Memory B cell (primary cell): Measurements from ENCODE around the gene C11orf91.
"Not testable (repeated sequence)": the region's sequence is repeated elsewhere in the genome, so short reads cannot be mapped to it uniquely, and the experiment has no call there.

Experiments
- ATAC-seq: fragments of 150-1000 bp; cut with Tn5 transposase; 2 replicates; pipeline ENCODE4 v1.10.0; 2021; ENCODE audit warnings: low read depth, mild to moderate bottlenecking, moderate library complexity
- DNase-seq, 2 donors: peaks; one replicate each; pipeline ENCODE4 v3.0.0; 2022; ENCODE audit warnings: low spot score in 2 of 2
- H3K27ac Mint-ChIP-seq: one replicate; pipeline ENCODE4 v1.8.0; 2022; ENCODE audit warnings: mild to moderate bottlenecking, moderate library complexity, mixed read lengths
- H3K27me3 Mint-ChIP-seq: one replicate; pipeline ENCODE4 v1.8.0; 2022; ENCODE audit warnings: mixed read lengths
- H3K36me3 Mint-ChIP-seq: one replicate; pipeline ENCODE4 v1.8.0; 2022; ENCODE audit warnings: mild to moderate bottlenecking, mixed read lengths
- H3K4me1 Mint-ChIP-seq: one replicate; pipeline ENCODE4 v1.8.0; 2022; ENCODE audit warnings: mixed read lengths
- H3K4me3 Mint-ChIP-seq: one replicate; pipeline ENCODE4 v1.8.0; 2022; ENCODE audit warnings: mild to moderate bottlenecking, moderate library complexity, mixed read lengths
- H3K9me3 Mint-ChIP-seq: one replicate; pipeline ENCODE4 v1.8.0; 2022; ENCODE audit warnings: mixed read lengths

C11orf91 gene

DNA sequence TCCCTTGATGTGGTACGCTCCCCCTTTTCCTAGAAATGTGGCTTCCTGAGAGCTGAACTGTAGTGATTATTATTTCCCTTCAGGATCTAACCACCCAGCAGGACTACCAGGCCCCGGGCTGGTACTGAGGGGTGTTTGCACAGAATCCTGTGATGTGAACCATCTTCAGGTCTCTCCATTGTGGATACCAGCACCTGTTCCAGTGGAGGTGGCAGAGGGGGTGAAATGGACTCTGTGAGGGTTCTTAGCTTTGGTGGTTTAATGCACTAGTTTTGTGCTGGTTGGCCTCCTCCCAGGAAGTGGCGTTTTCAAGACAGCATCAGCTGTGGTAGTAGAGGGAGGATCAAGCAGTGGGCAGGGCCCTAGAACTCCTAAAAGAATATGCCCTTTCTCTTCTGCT lies 18.6 kb downstream of the C11orf91 start:
- Mint-ChIP-seq H3K9me3 (peaks cover 5% of the 10 kb centered on the region), H3K27me3 (peaks cover 12% of the 10 kb centered on the region), H3K36me3 (no peaks in the 10 kb centered on the region), H3K4me1 (no peaks in the 10 kb centered on the region), H3K4me3 (no peak overlapping the region), H3K27ac (no peak overlapping the region)
- ATAC-seq (no peak), DNase-seq (no peak)

DNA sequence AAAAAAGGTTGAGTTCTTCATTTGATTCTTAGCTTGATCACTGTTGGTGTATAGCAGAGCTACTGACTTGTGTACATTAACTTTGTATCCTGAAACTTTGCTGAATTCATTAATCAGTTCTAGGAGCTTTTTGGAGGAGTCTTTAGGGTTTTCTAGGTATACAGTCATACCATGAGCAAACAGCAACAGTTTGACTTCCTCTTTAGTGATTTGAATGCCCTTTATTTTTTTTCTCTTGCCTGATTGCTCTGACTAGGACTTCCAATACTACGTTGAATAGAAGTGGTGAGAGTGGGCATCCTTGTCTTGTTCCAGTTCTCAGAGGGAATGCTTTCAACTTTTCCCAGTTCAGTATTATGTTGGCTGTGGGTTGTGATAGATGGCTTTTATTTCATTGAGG lies 22.0 kb downstream of the C11orf91 start:
- not testable (repeated sequence) for H3K27ac Mint-ChIP-seq, H3K36me3 Mint-ChIP-seq, H3K4me3 Mint-ChIP-seq, H3K4me1 Mint-ChIP-seq, DNase-seq, H3K27me3 Mint-ChIP-seq, H3K9me3 Mint-ChIP-seq, ATAC-seq

GRCh38 chr11:33674035-33674814 lies 26.4 kb downstream of the C11orf91 start:
- H3K36me3 Mint-ChIP-seq, result no peaks in the 10 kb centered on the region
- no peak overlapping the region for H3K27ac Mint-ChIP-seq
- H3K9me3 Mint-ChIP-seq, result peaks cover 5% of the 10 kb centered on the region
- H3K27me3 Mint-ChIP-seq, result no peaks in the 10 kb centered on the region
- no peak overlapping the region for H3K4me3 Mint-ChIP-seq
- H3K4me1 Mint-ChIP-seq, result no peaks in the 10 kb centered on the region
- ATAC-seq (no peak), DNase-seq (no peak)

DNA sequence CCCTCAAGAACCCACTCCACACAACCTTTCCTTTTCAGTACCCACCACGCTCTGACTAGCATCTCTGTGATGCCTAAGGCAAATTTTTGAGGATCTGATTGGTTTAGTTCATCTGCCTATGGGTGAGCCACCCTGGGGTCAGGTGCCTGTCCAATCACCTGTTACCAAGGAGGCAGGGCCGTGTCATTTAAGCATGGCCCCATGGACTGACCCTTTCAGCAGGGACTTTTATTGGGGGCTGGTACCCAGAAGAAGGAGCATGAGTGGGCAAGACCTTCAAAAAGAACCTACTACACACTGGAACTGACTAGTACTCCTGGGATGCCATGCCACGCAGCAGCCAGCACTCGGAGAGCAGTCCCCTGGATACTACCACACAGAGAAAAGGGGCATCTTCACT lies 28.4 kb downstream of the C11orf91 start:
- H3K4me3 Mint-ChIP-seq, result no peak overlapping the region

DNA sequence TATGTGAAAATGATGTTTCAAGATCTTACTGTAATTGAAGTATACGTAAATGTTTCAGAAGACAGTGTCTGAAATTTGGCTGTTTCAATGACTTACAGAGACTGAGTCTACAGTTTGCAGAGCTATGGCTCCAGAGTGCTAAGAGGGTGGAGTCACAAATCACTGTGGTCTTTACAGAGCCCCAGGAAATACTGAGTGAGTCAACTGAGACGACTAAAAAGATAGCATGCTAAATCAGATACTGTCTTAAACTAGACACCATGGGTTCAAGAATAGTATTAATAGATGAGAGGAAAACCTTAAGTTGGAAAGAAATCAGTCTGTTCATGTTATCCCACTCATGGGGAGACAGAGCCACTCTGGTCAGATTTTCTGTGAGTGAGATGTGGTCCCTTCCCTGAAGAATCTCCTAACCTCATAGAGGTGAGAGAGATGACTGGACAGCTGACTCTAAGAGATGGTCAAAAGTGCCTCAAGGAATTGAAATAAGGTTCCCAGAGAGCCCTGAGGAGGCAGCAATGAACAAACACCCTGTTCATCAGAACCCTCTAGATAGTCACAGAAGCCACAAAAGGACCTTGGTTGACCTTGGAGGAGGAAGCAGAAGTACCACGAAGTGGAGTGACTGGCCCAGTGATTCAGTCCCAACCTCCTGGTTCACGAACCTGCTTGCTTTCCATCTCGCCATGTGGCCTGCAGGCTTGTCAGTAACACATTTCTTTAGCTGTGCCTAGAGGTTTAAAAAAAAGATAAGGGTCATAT lies 30.2 kb downstream of the C11orf91 start:
- Mint-ChIP-seq H3K27me3 (peaks cover 6% of the 10 kb centered on the region), H3K4me1 (no peaks in the 10 kb centered on the region), H3K4me3 (no peak overlapping the region), H3K27ac (no peak overlapping the region), H3K9me3 (no peaks in the 10 kb centered on the region), H3K36me3 (no peaks in the 10 kb centered on the region)
- ATAC-seq (no peak), DNase-seq (no peak)

More for the DNA sequence above, 28.4 kb downstream of the C11orf91 start:
- Mint-ChIP-seq H3K27me3 (peaks cover 3% of the 10 kb centered on the region), H3K9me3 (peaks cover 1% of the 10 kb centered on the region), H3K36me3 (no peaks in the 10 kb centered on the region), H3K4me1 (no peaks in the 10 kb centered on the region), H3K27ac (no peak overlapping the region)
- no peak for DNase-seq
- no peak for ATAC-seq

DNA sequence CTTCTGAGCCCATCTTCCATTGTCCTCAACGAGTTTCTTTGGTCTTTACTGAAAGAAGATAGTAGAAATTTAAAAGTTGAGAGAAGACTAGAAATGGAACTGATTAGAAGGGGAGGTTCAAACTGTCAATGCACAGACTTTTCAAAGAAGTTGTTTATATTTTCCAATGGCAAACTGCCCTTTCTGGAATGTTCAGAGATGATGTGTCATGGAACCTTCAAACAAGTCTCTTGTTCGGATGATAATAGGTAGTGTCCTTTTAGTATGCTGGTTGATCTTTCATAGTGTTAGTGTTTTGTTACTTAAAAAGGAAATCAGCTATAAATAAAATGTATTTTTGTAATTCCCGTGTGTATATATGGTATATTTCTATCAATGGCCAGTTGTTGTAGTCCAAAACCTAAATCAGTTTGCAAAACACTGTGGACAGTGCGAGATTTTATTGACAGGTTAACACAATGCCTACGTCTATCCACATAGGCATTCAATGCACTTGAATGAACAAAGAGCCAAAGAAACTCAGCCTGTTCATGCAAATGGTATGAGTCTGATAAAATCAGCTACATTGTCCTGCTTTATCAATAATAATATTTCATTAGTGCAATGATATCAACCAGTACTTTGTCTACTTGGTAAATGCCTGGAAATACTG lies 30.9 kb downstream of the C11orf91 start:
- no peaks in the 10 kb centered on the region for H3K36me3 Mint-ChIP-seq
- no peaks in the 10 kb centered on the region for H3K4me1 Mint-ChIP-seq
- H3K27ac Mint-ChIP-seq, result no peak overlapping the region
- no peaks in the 10 kb centered on the region for H3K9me3 Mint-ChIP-seq
- H3K4me3 Mint-ChIP-seq, result no peak overlapping the region
- ATAC-seq, result no peak
- peaks cover 8% of the 10 kb centered on the region for H3K27me3 Mint-ChIP-seq
- no peak for DNase-seq

DNA sequence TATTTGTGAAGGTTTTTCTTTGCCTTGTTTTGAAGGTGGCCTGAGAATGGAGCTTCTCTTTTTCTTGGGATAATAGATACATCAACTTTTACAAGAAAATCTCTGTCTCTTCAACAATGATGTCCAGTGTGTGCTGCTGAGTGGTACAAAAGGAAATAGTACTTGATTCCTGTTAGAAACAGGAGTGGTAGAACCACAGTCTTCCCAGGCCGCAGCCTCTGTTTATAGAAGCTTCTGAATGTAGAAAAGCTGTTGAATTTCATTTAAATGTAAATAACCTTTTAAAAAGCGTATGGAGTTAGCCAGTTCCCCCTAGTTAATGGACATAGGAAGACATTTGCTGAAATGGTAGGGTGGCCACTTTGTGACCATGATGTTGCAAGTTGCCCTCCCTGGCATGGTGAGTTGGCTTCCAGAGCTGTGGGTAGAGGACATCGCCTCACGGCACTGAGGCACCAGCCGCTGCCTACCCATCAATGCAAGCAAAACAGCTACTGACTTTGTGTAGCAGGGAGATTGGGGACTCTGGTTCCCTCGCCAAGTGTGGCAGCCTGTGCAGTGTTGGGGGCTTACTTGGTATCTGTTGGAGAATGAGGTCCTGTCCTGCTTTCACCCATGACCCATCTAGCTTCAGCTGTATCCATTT lies 31.6 kb downstream of the C11orf91 start:
- H3K9me3 Mint-ChIP-seq, result no peaks in the 10 kb centered on the region
- peaks cover 8% of the 10 kb centered on the region for H3K27me3 Mint-ChIP-seq
- no peaks in the 10 kb centered on the region for H3K36me3 Mint-ChIP-seq
- H3K27ac Mint-ChIP-seq, result no peak overlapping the region
- DNase-seq, result no peak
- H3K4me3 Mint-ChIP-seq, result no peak overlapping the region
- no peak for ATAC-seq
- H3K4me1 Mint-ChIP-seq, result no peaks in the 10 kb centered on the region

DNA sequence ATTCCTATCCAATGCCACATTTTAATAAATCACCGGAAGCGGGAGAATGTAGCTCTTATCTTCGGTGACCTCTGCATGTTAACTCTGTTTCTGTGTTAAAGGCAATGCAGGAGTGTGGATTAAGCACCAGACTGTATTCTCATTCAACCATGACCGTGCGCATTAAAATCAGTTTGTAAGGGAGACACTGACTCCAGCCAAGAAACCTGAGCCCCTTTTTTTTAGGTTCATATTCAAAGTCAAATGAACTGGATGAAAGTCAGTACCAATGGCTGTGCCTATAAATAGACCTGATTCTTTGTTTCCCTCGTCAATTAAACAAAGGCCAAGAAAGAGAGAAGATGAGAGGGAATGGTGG lies 32.2 kb downstream of the C11orf91 start:
- no peaks in the 10 kb centered on the region for H3K4me1 Mint-ChIP-seq
- no peak overlapping the region for H3K27ac Mint-ChIP-seq
- H3K36me3 Mint-ChIP-seq, result no peaks in the 10 kb centered on the region
- peaks cover 8% of the 10 kb centered on the region for H3K27me3 Mint-ChIP-seq
- no peaks in the 10 kb centered on the region for H3K9me3 Mint-ChIP-seq
- H3K4me3 Mint-ChIP-seq, result no peak overlapping the region
- ATAC-seq, result no peak
- no peak for DNase-seq

DNA sequence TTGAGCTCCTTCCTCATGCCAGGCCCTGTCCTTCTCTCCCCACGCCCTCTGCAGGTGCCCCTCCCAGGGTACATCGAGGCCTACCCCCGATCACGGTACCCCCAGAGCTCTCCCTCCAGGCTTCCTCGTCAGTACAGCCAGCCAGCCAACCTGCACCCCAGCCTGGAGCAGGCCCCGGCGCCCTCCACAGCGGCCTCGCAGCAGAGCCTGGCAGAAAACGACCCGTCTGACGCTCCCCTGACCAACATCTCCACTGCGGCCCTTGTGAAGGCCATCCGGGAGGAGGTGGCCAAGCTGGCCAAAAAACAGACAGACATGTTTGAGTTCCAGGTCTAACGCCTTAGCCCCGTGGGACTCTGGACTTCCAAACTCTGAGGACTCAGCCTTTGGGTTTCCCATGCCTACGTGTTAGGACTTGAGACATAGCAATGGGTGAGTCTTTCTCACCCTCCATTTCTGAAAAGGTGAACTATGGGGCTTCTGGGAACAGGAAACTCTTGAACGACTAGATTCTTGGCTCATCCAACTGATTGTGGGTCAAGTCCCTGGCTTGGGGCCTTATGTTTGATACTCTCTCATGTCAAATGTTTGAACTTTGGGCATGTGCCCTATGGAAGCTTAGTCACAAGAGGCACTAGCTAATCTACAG lies 32.7 kb downstream of the C11orf91 start:
- Mint-ChIP-seq H3K9me3 (no peaks in the 10 kb centered on the region), H3K36me3 (no peaks in the 10 kb centered on the region), H3K4me1 (no peaks in the 10 kb centered on the region), H3K27ac (no peak overlapping the region), H3K27me3 (peaks cover 8% of the 10 kb centered on the region), H3K4me3 (no peak overlapping the region)
- ATAC-seq (no peak), DNase-seq (no peak)

GRCh38 chr11:33665350-33666106 lies 35.1 kb downstream of the C11orf91 start:
- ATAC-seq, result no peak

GRCh38 chr11:33664827-33665226 lies 35.8 kb downstream of the C11orf91 start:
- no peaks in the 10 kb centered on the region for H3K4me1 Mint-ChIP-seq
- ATAC-seq (no peak), DNase-seq (no peak)
- peaks cover 8% of the 10 kb centered on the region for H3K27me3 Mint-ChIP-seq
- H3K36me3 Mint-ChIP-seq, result no peaks in the 10 kb centered on the region
- H3K4me3 Mint-ChIP-seq, result no peak overlapping the region
- no peak overlapping the region for H3K27ac Mint-ChIP-seq
- no peaks in the 10 kb centered on the region for H3K9me3 Mint-ChIP-seq

More at GRCh38 chr11:33665350-33666106, 35.1 kb downstream of the C11orf91 start:
- DNase-seq, result no peak
- no peaks in the 10 kb centered on the region for H3K4me1 Mint-ChIP-seq
- no peaks in the 10 kb centered on the region for H3K36me3 Mint-ChIP-seq
- H3K4me3 Mint-ChIP-seq, result no peak overlapping the region
- peaks cover 8% of the 10 kb centered on the region for H3K27me3 Mint-ChIP-seq
- H3K27ac Mint-ChIP-seq, result no peak overlapping the region
- H3K9me3 Mint-ChIP-seq, result no peaks in the 10 kb centered on the region

DNA sequence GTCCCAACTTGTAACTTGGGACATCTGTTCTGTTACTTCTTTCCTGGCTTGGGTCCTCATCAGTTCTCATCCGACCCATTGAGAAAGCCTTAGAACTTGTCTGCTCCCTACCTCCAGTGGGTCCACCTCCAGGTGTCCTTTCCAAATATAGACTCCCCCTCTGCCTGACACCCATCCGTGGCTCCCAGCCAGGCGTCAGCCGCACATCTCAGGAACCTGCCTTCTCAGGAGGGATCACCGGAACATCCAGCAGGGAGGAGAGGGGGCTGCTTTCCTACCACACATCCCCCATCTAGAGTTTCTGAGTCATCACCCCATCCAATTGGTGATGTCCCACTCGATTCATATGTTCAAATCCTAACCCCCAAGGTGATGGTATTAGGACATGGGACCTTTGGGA lies 36.5 kb downstream of the C11orf91 start:
- peaks cover 10% of the 10 kb centered on the region for H3K27me3 Mint-ChIP-seq
- no peak for DNase-seq
- no peaks in the 10 kb centered on the region for H3K36me3 Mint-ChIP-seq
- no peak for ATAC-seq
- H3K4me3 Mint-ChIP-seq, result no peak overlapping the region
- no peaks in the 10 kb centered on the region for H3K4me1 Mint-ChIP-seq
- no peak overlapping the region for H3K27ac Mint-ChIP-seq
- no peaks in the 10 kb centered on the region for H3K9me3 Mint-ChIP-seq

DNA sequence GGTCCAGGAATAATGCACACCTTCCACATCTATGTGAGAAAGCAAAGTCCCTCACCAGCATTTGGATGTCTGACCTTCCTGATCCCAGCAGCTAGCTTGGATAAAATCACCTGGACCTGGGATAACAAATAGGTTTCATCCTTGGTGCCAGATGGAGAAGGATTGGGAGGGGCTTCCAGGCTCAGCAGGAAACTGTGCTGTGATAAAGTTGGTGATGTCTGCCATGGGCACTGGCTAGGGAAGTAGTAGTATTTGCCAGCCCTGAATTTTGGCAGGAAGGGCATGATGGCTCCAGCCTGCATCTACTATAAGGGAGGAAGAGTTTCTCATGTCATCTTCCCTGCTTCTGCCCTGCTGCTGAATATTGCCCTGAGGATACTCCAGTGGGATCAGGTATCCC lies 37.5 kb downstream of the C11orf91 start:
- no peak overlapping the region for H3K4me3 Mint-ChIP-seq
- H3K4me1 Mint-ChIP-seq, result no peaks in the 10 kb centered on the region
- no peaks in the 10 kb centered on the region for H3K9me3 Mint-ChIP-seq
- H3K27me3 Mint-ChIP-seq, result peaks cover 7% of the 10 kb centered on the region
- ATAC-seq, result no peak
- no peaks in the 10 kb centered on the region for H3K36me3 Mint-ChIP-seq
- no peak overlapping the region for H3K27ac Mint-ChIP-seq
- DNase-seq, result no peak
